NB4 (cell line): ENCODE data around the gene TEKTIP1.

Experiments
- DNase-seq: peaks from one replicate; pipeline ENCODE4 v3.0.0; 2010; ENCODE audit warnings: low read depth
- H3K4me3 ChIP-seq: one replicate; pipeline ENCODE4 v1.5.1; 2011; ENCODE audit warnings: mild to moderate bottlenecking, low read depth, low read length, moderate library complexity
- MYC ChIP-seq: IDR thresholded peaks from 2 replicates; pipeline ENCODE4 v1.6.1; 2011; ENCODE audit warnings: low read depth, low read length
- POLR2A ChIP-seq: IDR thresholded peaks from 2 replicates; pipeline ENCODE4 v1.6.1; 2011; ENCODE audit warnings: mild to moderate bottlenecking; ENCODE audit not compliant: insufficient read length; ENCODE audit errors: extremely low read depth
- TF ChIP-seq, protein P1 (sequence below): IDR thresholded peaks from one replicate; pipeline ENCODE4 v1.5.1; 2012; ENCODE audit warnings: low read depth, low read length
- TF ChIP-seq, protein P2 (sequence below): IDR thresholded peaks from 2 replicates; pipeline ENCODE4 v1.6.1; 2011; ENCODE audit warnings: low read depth, low read length

The TEKTIP1 gene

DNA sequence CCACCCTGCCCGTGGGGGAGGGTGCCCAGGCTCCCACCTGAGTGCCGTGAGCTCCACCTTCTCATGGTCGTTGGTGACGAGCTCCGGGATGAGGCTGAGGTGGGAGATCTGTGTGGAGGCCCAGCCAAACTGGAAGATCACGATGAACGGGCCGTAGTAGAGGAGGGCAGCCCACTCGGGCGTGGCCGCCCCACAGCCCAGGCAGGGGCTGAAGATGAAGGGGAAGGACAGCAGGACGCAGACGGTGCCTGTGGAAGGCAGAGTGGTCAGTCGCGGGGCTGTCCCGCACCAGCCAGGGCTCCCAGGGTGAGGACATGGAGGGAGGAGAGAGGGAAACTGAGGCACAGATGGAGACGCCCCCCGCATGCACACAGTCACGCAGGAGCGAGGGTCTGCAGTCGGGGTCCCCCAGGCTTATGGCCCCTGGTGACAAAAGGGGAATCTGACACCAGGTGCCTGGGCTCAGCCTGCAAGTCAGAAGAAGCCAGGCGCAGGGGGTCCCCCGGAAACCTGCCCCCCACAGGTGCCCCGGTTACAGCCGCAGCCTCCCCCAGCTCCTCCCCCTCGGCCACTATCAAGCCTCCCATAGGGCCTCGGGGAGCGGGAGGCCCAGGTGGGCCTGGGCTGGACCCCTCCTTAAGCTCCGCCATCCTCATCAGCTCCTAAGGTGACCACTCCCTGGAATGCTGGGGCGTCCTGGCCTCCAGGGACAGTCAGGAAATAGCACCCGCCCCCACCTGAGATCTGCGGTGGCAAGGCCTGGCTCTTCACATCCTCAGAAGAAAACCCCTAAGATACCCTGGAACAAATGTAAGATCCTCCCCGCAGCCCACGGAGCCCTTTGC lies 12.2 kb downstream of the TEKTIP1 start:
- no peak overlapping the region for H3K4me3 ChIP-seq
- no peak for DNase-seq
- TF ChIP-seq POLR2A (no peak), MYC (no peak)
- TF ChIP-seq, protein P1, sequence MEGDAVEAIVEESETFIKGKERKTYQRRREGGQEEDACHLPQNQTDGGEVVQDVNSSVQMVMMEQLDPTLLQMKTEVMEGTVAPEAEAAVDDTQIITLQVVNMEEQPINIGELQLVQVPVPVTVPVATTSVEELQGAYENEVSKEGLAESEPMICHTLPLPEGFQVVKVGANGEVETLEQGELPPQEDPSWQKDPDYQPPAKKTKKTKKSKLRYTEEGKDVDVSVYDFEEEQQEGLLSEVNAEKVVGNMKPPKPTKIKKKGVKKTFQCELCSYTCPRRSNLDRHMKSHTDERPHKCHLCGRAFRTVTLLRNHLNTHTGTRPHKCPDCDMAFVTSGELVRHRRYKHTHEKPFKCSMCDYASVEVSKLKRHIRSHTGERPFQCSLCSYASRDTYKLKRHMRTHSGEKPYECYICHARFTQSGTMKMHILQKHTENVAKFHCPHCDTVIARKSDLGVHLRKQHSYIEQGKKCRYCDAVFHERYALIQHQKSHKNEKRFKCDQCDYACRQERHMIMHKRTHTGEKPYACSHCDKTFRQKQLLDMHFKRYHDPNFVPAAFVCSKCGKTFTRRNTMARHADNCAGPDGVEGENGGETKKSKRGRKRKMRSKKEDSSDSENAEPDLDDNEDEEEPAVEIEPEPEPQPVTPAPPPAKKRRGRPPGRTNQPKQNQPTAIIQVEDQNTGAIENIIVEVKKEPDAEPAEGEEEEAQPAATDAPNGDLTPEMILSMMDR, result no peak
- TF ChIP-seq, protein P2, sequence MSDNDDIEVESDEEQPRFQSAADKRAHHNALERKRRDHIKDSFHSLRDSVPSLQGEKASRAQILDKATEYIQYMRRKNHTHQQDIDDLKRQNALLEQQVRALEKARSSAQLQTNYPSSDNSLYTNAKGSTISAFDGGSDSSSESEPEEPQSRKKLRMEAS, result no peak

DNA sequence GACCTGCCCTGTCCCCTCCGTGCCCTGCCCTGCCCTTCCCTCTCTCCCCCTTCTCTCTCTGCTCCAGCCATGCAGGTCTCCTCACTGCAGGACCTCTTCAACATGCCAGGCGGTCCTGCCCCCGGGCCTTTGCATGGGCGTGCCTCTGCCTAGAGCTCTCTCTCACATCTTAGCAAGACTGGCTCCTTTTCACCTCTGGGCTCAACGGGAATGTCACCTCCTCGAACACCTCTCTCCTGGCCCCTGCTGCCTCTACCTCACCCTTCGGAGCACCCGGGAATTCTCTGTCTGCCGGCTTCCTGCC lies 12.8 kb downstream of the TEKTIP1 start:
- TF ChIP-seq POLR2A, result no peak
- TF ChIP-seq, protein P2, result no peak
- no peak for TF ChIP-seq MYC
- TF ChIP-seq, protein P1, result no peak
- no peak overlapping the region for H3K4me3 ChIP-seq
- no peak for DNase-seq

DNA sequence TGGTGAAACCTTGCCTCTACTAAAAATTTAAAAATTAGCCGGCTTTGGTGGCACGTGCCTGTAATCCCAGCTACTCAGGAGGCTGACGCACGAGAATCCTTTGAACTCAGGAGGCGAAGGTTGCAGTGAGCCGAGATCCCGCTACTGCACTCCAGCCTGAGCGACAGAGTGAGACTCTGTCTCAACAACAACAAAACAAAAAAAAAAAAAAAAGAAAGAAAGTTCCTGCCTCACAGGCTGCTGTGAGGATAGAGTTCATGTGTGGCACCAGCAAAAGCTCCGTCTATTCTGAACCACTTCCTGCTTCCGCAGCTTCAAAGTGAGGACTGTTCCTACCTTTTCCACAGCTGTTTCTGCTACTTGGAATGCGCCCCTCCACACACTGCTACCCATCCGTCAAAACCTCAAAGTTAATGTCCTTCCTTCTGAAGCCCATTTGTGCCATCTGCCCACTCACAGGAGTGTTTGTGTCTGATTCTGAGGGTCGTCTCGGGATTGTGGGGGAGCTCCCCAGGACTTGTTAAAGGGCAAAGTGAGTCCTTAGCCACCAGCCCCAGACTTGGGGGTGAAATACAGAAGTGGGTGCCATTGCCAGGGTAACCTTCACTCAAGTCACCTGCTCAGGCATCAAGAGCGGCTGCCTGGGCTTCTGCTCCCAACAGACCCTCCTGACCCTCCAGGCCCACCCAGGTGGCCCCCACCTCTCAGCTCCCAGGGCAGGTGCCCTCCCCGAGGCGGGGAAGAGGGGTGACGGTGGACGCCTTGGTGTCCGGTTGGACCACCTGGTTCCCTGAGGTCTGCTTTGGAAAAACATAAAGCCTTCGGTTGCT lies 15.5 kb downstream of the TEKTIP1 start:
- no peak for DNase-seq
- TF ChIP-seq, protein P1, result no peak
- TF ChIP-seq, protein P2, result no peak
- TF ChIP-seq MYC (no peak), POLR2A (no peak)
- no peak overlapping the region for H3K4me3 ChIP-seq

DNA sequence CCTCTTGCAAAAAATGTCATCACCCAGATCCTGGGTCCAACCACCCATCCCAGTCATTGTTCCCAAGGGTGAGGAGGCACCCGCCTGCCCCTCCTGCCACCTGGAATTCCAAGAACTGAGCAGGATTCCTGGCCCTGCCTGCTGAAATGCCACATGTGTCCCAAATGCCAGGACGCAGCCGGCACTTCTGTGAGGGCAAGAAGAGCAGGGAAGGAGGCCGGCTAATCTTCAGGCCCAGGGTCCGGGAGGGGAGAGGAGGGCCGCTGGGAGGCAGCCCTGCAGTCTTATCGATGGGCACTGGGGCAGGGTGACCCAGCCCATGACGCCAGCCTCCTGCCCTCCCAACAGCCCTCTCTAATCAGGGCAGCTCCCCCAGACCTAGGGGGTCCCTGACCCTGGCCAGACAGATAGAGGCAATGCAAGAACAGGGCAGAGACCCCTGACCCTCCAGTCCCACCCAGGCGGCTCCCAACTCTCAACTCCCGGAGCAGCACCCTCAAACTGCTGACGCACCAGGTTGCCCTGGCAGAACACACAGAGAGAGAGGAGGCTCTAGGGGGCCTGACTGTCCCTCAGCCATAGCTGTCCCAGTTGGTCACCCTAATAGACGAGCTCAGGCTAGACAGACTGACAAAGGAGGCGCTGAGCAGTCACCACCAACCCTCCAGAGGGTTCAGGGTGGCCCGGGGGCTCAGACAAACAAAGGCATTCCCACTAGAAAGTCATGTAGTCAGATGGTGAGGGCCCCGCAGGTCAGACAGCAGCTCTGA lies 16.9 kb downstream of the TEKTIP1 start:
- TF ChIP-seq, protein P2, result no peak
- H3K4me3 ChIP-seq, result peak overlapping the region; percentile 74
- DNase-seq, result no peak

DNA sequence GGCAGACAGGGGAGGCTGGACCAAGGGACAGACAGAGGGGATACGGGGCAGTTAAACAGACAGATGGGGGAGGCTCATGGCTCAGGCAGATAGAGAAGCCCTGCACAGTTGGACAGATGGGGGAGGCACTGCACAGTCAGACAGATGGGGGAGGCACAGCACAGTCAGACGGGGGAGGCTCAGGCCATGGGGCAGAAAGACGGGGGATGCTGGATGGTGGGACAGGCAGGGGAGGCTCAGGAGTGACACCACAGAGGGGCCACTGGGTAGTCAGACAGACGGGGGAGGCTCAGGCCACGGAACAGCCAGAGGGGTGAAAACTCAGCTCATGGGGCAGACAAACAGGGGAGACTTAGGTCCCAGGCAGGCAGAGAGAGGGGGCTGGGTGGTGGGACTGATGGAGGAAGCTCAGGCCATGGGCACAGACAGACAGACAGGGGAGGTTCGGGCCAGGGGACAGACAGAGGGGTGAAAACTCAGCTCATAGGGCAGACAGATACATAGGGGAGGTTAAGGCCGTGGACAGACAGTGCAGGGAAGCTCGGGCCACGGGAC lies 17.5 kb downstream of the TEKTIP1 start:
- DNase-seq, result no peak
- peak overlapping the region; percentile 74 for H3K4me3 ChIP-seq
- TF ChIP-seq, protein P1, result no peak
- TF ChIP-seq, protein P2, result no peak
- no peak for TF ChIP-seq MYC
- no peak for TF ChIP-seq POLR2A
